Stimulated activated CD8-positive, alpha-beta memory T cell treated with anti-CD3 and anti-CD28 coated beads, Interleukin-2, amount 100 ng/mL, for 48 hours (primary cell): ENCODE data around the gene ZNF224.
"Not testable (repeated sequence)": the region's sequence is repeated elsewhere in the genome, so short reads cannot be mapped to it uniquely, and the experiment has no call there.

Experiments
- DNase-seq, 2 donors: peaks; one replicate each; pipeline ENCODE4 v3.0.0-alpha.2; 2020; ENCODE audit warnings: low read depth in 2 of 2

Gene ZNF224

GRCh38 chr19:44093931-44094765, at the start of gene ZNF224:
TSS of gene ZNF224 (plus strand) at chr19:44094361. CDS start at chr19:44097874, 3,513 bp downstream.
- DNase-seq = peak; percentile 75 to 77

- no peak for DNase-seq
These were observed 43.2 kb upstream of the ZNF224 start for GRCh38 chr19:44050740-44051649.

GRCh38 chr19:44051650-44052402, 42.3 kb upstream of the ZNF224 start, which contains the start of gene ZNF223:
TSS of gene ZNF223 (plus strand) at chr19:44052036. CDS start at chr19:44055177, 3,141 bp downstream.
- DNase-seq = peak; percentile 30 to 38

GRCh38 chr19:44055870-44056269, 38.3 kb upstream of the ZNF224 start:
- no peak for DNase-seq

GRCh38 chr19:44059229-44059628, 34.9 kb upstream of the ZNF224 start:
- DNase-seq = no peak

- no peak for DNase-seq
These were observed 33.1 kb upstream of the ZNF224 start for GRCh38 chr19:44061038-44061437.

- DNase-seq = no peak
These were observed 27.9 kb upstream of the ZNF224 start for GRCh38 chr19:44066305-44066704.

GRCh38 chr19:44069415-44069814, 24.7 kb upstream of the ZNF224 start:
- no peak for DNase-seq

GRCh38 chr19:44071824-44072542, 22.2 kb upstream of the ZNF224 start, which contains the start of gene ZNF284:
TSS of gene ZNF284 (plus strand) at chr19:44072159. CDS start at chr19:44076390, 4,231 bp downstream.
- peak; percentile 52 to 69 for DNase-seq

GRCh38 chr19:44072543-44073401, 21.4 kb upstream of the ZNF224 start:
- DNase-seq = no peak

- no peak for DNase-seq
These were observed 17.8 kb upstream of the ZNF224 start for GRCh38 chr19:44076325-44076724.

GRCh38 chr19:44092108-44092507, 2.1 kb upstream of the ZNF224 start:
- DNase-seq = no peak

- DNase-seq = no peak
These were observed 13.6 kb downstream of the ZNF224 start for GRCh38 chr19:44107751-44108150.

- no peak for DNase-seq
These were observed 15.3 kb downstream of the ZNF224 start for GRCh38 chr19:44109458-44109857.

- DNase-seq = no peak
These were observed 17.8 kb downstream of the ZNF224 start for GRCh38 chr19:44111910-44112463.

GRCh38 chr19:44112802-44113137, 18.6 kb downstream of the ZNF224 start:
- DNase-seq = no peak

- DNase-seq = peak; percentile 67 to 77
These were observed 19.1 kb downstream of the ZNF224 start, which contains the start of gene ZNF225 for GRCh38 chr19:44113138-44113783. TSS of gene ZNF225 (plus strand) at chr19:44113399. CDS start at chr19:44115828, 2,429 bp downstream.

- no peak for DNase-seq
These were observed 19.7 kb downstream of the ZNF224 start for GRCh38 chr19:44113784-44114390.

GRCh38 chr19:44121162-44121561, 27.0 kb downstream of the ZNF224 start:
- not testable (repeated sequence) for DNase-seq
